PC-9 (cell line): ENCODE measurements around the gene BCL6.

Experiments
- EZH2 ChIP-seq: fragments of 200-600 bp; sonication (generic); IDR thresholded peaks from 2 replicates; pipeline ENCODE4 v1.8.0; 2017; ENCODE audit warnings: antibody characterized with exemption, low read depth
- TF ChIP-seq, protein P1 (sequence below): fragments of 200-600 bp; sonication (generic); conservative IDR thresholded peaks from 2 replicates; pipeline ENCODE4 v1.6.1; 2017; ENCODE audit warnings: mixed run types, antibody characterized with exemption, mild to moderate bottlenecking, moderate library complexity

- TF ChIP-seq, protein P1, sequence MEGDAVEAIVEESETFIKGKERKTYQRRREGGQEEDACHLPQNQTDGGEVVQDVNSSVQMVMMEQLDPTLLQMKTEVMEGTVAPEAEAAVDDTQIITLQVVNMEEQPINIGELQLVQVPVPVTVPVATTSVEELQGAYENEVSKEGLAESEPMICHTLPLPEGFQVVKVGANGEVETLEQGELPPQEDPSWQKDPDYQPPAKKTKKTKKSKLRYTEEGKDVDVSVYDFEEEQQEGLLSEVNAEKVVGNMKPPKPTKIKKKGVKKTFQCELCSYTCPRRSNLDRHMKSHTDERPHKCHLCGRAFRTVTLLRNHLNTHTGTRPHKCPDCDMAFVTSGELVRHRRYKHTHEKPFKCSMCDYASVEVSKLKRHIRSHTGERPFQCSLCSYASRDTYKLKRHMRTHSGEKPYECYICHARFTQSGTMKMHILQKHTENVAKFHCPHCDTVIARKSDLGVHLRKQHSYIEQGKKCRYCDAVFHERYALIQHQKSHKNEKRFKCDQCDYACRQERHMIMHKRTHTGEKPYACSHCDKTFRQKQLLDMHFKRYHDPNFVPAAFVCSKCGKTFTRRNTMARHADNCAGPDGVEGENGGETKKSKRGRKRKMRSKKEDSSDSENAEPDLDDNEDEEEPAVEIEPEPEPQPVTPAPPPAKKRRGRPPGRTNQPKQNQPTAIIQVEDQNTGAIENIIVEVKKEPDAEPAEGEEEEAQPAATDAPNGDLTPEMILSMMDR = no peak
- no peak for TF ChIP-seq EZH2
These were observed 14.3 kb upstream of the BCL6 start for GRCh38 chr3:187759601-187760000.
